ENCODE measurements around the gene STUM.

Gene STUM

DNA sequence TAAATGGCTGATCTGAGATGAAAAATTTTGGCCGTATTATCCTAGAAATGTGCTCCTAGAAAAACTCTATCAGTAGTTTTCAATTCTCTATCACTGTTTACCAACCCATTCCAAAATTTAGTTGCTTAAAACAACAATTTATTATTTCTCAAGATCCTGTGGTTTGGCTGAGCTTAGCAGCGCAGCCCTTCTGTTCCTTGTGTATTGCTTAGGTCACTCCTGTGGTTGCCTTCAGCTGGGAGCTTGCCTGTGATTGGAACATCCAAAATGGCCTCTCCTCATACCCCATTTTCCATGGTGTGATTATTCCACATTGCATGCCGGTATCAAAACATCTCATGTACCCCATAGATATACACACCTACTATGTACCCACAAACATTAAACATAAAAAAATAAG is 22.8 kb upstream of the STUM start:
- no peaks in the 10 kb centered on the region for H3K4me1 Mint-ChIP-seq (ENCODE audit: low read depth)
- no peaks in the 10 kb centered on the region for H3K36me3 Mint-ChIP-seq (ENCODE audit: low read depth)
- no peak overlapping the region for H3K4me3 Mint-ChIP-seq
- no peak for DNase-seq (ENCODE audit: low spot score)
- no peak overlapping the region for H3K27ac Mint-ChIP-seq
- H3K27me3 Mint-ChIP-seq (ENCODE audit: low read depth) = peaks cover 2% of the 10 kb centered on the region
- H3K9me3 Mint-ChIP-seq = no peaks in the 10 kb centered on the region

GRCh38 chr1:226526801-226527595 is 21.6 kb upstream of the STUM start:
- H3K9me3 Mint-ChIP-seq = no peaks in the 10 kb centered on the region

GRCh38 chr1:226529891-226530290 is 18.7 kb upstream of the STUM start:
- DNase-seq (ENCODE audit: low spot score) = no peak
- Mint-ChIP-seq H3K4me3 (no peak overlapping the region), H3K36me3 (ENCODE audit: low read depth) (no peaks in the 10 kb centered on the region), H3K27ac (no peak overlapping the region), H3K27me3 (ENCODE audit: low read depth) (peaks cover 16% of the 10 kb centered on the region), H3K9me3 (no peaks in the 10 kb centered on the region), H3K4me1 (ENCODE audit: low read depth) (no peaks in the 10 kb centered on the region)

More at GRCh38 chr1:226526801-226527595, 21.6 kb upstream of the STUM start:
- no peak for DNase-seq (ENCODE audit: low spot score)
- H3K4me1 Mint-ChIP-seq (ENCODE audit: low read depth) = no peaks in the 10 kb centered on the region
- H3K4me3 Mint-ChIP-seq = no peak overlapping the region
- peaks cover 9% of the 10 kb centered on the region for H3K27me3 Mint-ChIP-seq (ENCODE audit: low read depth)
- H3K36me3 Mint-ChIP-seq (ENCODE audit: low read depth) = no peaks in the 10 kb centered on the region
- no peak overlapping the region for H3K27ac Mint-ChIP-seq

GRCh38 chr1:226530591-226530990 is 18.0 kb upstream of the STUM start:
- H3K4me3 Mint-ChIP-seq = no peak overlapping the region
- DNase-seq (ENCODE audit: low spot score) = no peak
- H3K4me1 Mint-ChIP-seq (ENCODE audit: low read depth) = no peaks in the 10 kb centered on the region
- H3K27me3 Mint-ChIP-seq (ENCODE audit: low read depth) = peaks cover 16% of the 10 kb centered on the region
- H3K9me3 Mint-ChIP-seq = no peaks in the 10 kb centered on the region
- no peak overlapping the region for H3K27ac Mint-ChIP-seq
- H3K36me3 Mint-ChIP-seq (ENCODE audit: low read depth) = no peaks in the 10 kb centered on the region

- Mint-ChIP-seq H3K9me3 (no peaks in the 10 kb centered on the region), H3K4me1 (ENCODE audit: low read depth) (no peaks in the 10 kb centered on the region), H3K27me3 (ENCODE audit: low read depth) (peaks cover 16% of the 10 kb centered on the region), H3K27ac (no peak overlapping the region), H3K36me3 (ENCODE audit: low read depth) (no peaks in the 10 kb centered on the region), H3K4me3 (no peak overlapping the region)
- DNase-seq (ENCODE audit: low spot score) = no peak
Observed at GRCh38 chr1:226531360-226532093, 17.0 kb upstream of the STUM start.

- Mint-ChIP-seq H3K9me3 (no peaks in the 10 kb centered on the region), H3K27ac (no peak overlapping the region), H3K36me3 (ENCODE audit: low read depth) (no peaks in the 10 kb centered on the region)
Observed at GRCh38 chr1:226532553-226532952, 16.0 kb upstream of the STUM start.

GRCh38 chr1:226533220-226533619 is 15.3 kb upstream of the STUM start:
- Mint-ChIP-seq H3K36me3 (ENCODE audit: low read depth) (no peaks in the 10 kb centered on the region), H3K27ac (no peak overlapping the region), H3K27me3 (ENCODE audit: low read depth) (peaks cover 16% of the 10 kb centered on the region), H3K4me1 (ENCODE audit: low read depth) (no peaks in the 10 kb centered on the region), H3K4me3 (no peak overlapping the region), H3K9me3 (no peaks in the 10 kb centered on the region)
- no peak for DNase-seq (ENCODE audit: low spot score)

More at GRCh38 chr1:226532553-226532952, 16.0 kb upstream of the STUM start:
- Mint-ChIP-seq H3K27me3 (ENCODE audit: low read depth) (peaks cover 16% of the 10 kb centered on the region), H3K4me1 (ENCODE audit: low read depth) (no peaks in the 10 kb centered on the region), H3K4me3 (no peak overlapping the region)
- no peak for DNase-seq (ENCODE audit: low spot score)

- H3K9me3 Mint-ChIP-seq = no peaks in the 10 kb centered on the region
- H3K27me3 Mint-ChIP-seq (ENCODE audit: low read depth) = peaks cover 15% of the 10 kb centered on the region
- H3K27ac Mint-ChIP-seq = no peak overlapping the region
- H3K4me3 Mint-ChIP-seq = no peak overlapping the region
- DNase-seq (ENCODE audit: low spot score) = no peak
- no peaks in the 10 kb centered on the region for H3K36me3 Mint-ChIP-seq (ENCODE audit: low read depth)
- H3K4me1 Mint-ChIP-seq (ENCODE audit: low read depth) = no peaks in the 10 kb centered on the region
Observed at GRCh38 chr1:226534098-226534497, 14.5 kb upstream of the STUM start.

GRCh38 chr1:226534645-226535044 is 13.9 kb upstream of the STUM start:
- Mint-ChIP-seq H3K27ac (no peak overlapping the region), H3K27me3 (ENCODE audit: low read depth) (peaks cover 15% of the 10 kb centered on the region), H3K9me3 (no peaks in the 10 kb centered on the region), H3K4me3 (no peak overlapping the region), H3K36me3 (ENCODE audit: low read depth) (no peaks in the 10 kb centered on the region), H3K4me1 (ENCODE audit: low read depth) (no peaks in the 10 kb centered on the region)
- DNase-seq (ENCODE audit: low spot score) = no peak

GRCh38 chr1:226535666-226536065 is 12.9 kb upstream of the STUM start:
- Mint-ChIP-seq H3K27me3 (ENCODE audit: low read depth) (peaks cover 15% of the 10 kb centered on the region), H3K9me3 (no peaks in the 10 kb centered on the region), H3K27ac (no peak overlapping the region), H3K4me1 (ENCODE audit: low read depth) (no peaks in the 10 kb centered on the region), H3K4me3 (no peak overlapping the region), H3K36me3 (ENCODE audit: low read depth) (no peaks in the 10 kb centered on the region)
- DNase-seq (ENCODE audit: low spot score) = no peak

- H3K4me3 Mint-ChIP-seq = no peak overlapping the region
- no peaks in the 10 kb centered on the region for H3K4me1 Mint-ChIP-seq (ENCODE audit: low read depth)
- H3K9me3 Mint-ChIP-seq = no peaks in the 10 kb centered on the region
- DNase-seq (ENCODE audit: low spot score) = no peak
- H3K27me3 Mint-ChIP-seq (ENCODE audit: low read depth) = peaks cover 20% of the 10 kb centered on the region
- no peaks in the 10 kb centered on the region for H3K36me3 Mint-ChIP-seq (ENCODE audit: low read depth)
- H3K27ac Mint-ChIP-seq = no peak overlapping the region
Observed at GRCh38 chr1:226541231-226541630, 7.3 kb upstream of the STUM start.

DNA sequence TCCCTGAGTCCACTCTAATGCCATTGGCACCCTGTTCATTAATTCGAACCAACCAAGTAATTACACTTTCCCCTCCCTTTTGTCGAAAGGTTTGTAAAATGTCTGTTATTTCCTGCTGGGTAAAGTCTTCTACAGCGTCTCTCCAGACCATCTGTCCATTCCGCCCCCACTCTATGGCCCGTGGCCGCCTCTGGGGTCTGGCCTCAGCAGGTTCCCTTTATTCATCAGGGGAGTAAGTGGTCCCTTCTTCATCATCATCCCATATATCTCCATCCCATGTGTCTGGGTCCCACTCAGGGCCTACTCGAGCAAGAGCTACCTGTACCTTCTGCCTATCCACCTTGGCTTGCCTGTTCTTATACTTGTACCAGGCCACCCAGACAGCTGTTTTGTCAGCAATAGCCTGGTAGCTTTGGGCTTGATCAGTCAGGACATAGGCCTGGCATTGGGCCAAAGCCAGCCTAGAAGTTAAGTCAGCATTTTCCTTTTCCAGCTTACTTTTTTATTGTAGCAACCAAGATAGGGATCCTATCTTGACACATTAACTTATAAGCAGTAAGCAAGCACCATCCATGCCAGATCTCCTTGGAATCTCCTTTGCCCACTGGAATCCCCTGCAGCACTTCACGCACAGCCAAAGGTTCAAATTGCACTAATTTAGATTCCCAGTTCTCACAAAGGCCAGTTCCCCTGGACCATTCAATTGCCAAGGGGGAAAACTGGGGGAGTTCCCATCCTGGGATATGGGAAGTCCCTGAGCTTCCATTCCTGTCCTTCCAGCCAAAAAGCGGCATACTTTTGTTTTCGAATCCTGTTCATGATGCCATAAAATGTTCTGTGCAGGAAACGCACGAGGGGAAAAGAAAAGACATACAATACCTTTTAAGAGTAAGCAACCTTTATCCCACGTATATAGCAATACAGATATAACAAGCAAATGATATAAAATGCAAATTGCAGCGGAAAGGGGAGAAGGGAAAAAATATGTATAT is 6.6 kb upstream of the STUM start:
- Mint-ChIP-seq H3K27ac (no peak overlapping the region), H3K9me3 (no peaks in the 10 kb centered on the region), H3K27me3 (ENCODE audit: low read depth) (peaks cover 27% of the 10 kb centered on the region), H3K4me1 (ENCODE audit: low read depth) (no peaks in the 10 kb centered on the region), H3K36me3 (ENCODE audit: low read depth) (no peaks in the 10 kb centered on the region), H3K4me3 (no peak overlapping the region)
- no peak for DNase-seq (ENCODE audit: low spot score)

- Mint-ChIP-seq H3K4me1 (ENCODE audit: low read depth) (no peaks in the 10 kb centered on the region), H3K4me3 (no peak overlapping the region), H3K9me3 (no peaks in the 10 kb centered on the region), H3K27me3 (ENCODE audit: low read depth) (peaks cover 32% of the 10 kb centered on the region), H3K36me3 (ENCODE audit: low read depth) (no peaks in the 10 kb centered on the region), H3K27ac (no peak overlapping the region)
- DNase-seq (ENCODE audit: low spot score) = no peak
Observed at GRCh38 chr1:226542623-226543103, 5.9 kb upstream of the STUM start.

Data from T-helper 2 cell treated with Interferon-gamma antibody and Interleukin-4, amounts not matched to agents 5 μg/mL and 100 μg/mL, for 36 hours (primary cell).